ENCODE data around the gene RPAP3. TPM values are rescaled to one million over a fixed set of nuclear protein-coding genes. Genes with fewer than 3 reads are reported as not detected.
"Not testable (repeated sequence)": the region's sequence is repeated elsewhere in the genome, so short reads cannot be mapped to it uniquely, and the experiment has no call there.

RPAP3 gene
- total RNA-seq, 1 donor from 2014 or later: 24.3 TPM

- DNase-seq: not testable (repeated sequence)
Observed at GRCh38 chr12:47667935-47668334, 37.9 kb downstream of the RPAP3 start.

- no peak for DNase-seq
Observed at GRCh38 chr12:47652521-47653234, 53.2 kb downstream of the RPAP3 start.

DNA sequence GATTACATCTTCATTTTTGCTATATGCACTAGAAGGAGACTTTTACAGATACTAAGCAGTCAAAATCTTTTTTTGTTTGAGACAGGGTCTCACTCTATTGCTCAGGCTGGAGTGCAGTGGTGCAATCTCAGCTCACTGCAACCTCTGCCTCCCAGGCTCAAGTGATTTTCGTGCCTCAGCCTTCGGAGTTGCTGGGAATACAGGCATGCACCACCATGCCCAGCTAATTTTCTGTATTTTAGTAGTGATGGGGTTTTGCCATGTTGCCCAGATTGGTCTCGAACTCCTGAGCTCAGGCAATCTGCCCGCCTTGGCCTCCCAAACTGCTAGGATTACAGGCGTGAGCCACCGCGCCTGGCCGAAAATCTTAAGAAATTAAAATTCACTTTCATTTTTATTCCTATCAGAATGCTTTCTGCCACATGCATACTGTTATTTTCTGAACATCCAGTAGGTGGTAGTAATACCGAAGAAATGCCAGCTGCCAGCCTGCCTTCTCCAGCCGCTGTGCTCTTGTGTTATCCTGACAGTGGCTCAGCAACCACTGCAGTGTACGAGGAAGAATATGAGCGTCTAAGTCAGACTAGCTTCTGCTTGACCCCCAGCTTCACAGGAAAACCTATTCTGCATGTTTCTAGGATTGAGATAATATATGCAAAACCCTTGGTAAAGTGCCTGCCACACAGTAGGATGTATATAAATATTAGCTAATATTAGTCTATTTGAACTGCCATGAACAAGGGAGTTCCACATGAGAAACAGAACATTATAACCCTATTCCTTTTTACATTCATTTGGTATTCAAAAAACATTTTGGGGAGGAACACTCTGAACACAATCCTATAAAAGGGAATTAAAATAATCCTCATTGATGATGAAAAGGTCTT is 54.2 kb downstream of the RPAP3 start:
- peak; percentile 54 for DNase-seq

GRCh38 chr12:47650469-47650868 is 55.4 kb downstream of the RPAP3 start:
- no peak for DNase-seq

- no peak for DNase-seq
Observed at GRCh38 chr12:47649381-47649780, 56.4 kb downstream of the RPAP3 start.

- DNase-seq: no peak
Observed at GRCh38 chr12:47648056-47648579, 57.7 kb downstream of the RPAP3 start.

DNA sequence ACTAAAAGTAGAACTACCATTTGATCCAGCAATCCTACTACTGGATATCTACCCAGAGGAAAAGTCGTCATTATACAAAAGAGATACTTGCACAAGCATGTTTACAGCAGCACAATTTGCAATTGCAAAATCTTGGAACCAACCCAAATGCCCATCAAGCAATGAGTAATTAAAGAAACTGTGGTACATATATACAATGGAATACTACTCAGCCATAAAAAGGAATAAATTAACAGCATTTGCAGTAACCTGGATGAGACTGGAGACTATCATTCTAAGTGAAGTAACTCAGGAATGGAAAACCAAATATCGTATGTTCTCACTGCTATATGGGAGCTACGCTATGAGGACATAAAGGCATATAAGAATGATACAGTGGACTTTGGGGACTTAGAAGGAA is 63.5 kb downstream of the RPAP3 start:
- not testable (repeated sequence) for DNase-seq

- DNase-seq: no peak
Observed at GRCh38 chr12:47636908-47637780, 68.7 kb downstream of the RPAP3 start.

DNA sequence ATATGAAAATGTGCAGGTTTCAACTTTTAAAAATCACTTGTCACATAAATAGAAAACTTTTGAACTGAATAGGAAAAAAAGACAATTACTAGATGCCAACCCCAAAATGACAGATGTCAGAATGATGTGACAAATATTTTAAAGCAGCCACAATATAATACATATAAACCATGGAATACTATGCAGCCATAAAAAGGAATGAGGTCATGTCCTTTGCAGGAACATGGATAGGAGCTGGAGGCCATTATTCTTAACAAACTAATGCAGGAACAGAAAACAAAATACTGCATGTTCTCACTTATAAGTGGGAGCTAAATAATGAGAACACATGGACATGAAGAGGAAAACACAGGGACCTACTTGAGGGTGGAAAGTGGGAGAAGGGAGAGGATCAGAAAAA is 70.1 kb downstream of the RPAP3 start:
- DNase-seq: not testable (repeated sequence)

GRCh38 chr12:47634127-47634526 is 71.7 kb downstream of the RPAP3 start:
- no peak for DNase-seq

GRCh38 chr12:47621960-47622359 is 83.9 kb downstream of the RPAP3 start:
- no peak for DNase-seq

DNA sequence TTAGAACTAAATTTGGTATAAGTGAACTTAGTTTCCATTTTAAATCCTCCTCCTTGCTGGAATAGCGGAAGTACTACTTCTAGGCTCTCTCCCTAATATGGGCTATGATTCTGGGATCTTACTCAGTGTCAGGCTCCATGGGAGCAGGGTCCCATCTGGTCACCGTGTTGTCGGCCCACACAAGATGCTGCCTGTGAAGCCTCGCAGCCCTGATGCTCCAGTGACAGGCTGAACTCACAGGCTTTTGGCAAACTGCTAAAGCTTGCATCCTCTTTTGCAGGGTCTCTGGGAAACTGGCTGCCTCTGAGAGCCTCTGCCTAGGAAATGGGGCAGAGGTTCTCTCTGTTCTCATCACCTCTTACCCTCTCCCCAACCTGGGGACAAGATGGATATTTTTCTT is 88.4 kb downstream of the RPAP3 start:
- DNase-seq: no peak

DNA sequence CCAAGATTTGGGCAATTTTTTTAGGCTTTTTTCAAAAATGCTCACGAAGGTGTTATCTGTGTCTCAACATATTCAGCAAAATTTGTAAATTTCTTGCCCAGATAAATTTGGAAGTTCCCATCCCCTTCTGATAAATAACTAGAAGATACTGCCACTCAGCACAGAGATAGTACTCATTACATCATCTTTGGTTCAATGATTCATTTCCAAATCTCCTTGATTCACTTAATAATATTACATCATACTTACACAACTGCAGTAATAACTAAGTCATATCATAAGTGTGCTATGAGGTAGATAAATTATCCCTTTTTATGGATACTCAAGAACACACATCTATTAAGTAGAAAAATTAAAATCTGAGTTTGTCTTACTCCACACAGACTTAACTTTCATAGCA is 89.4 kb downstream of the RPAP3 start:
- no peak for DNase-seq

- no peak for DNase-seq
Observed at GRCh38 chr12:47615711-47616110, 90.1 kb downstream of the RPAP3 start.

DNA sequence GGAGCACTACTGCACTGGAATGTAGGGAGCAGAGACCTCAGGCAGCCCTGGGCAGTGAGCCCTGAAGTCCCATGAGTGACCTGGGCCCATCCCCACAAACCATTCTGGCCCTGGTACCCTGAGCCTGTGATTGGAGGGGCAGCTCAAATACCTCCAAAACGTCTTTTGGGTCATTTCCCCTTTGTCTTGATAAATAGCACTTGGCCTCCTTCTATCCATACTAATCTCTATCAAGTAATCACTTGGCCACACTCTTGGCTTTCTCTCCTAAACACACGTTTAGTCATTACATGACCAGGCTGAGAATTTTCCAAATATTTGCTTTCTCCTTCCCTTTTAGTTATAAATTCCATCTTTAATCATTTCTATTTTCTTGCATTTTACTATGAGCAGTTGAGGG is 91.3 kb downstream of the RPAP3 start:
- no peak for DNase-seq

GRCh38 chr12:47612953-47613352 is 92.9 kb downstream of the RPAP3 start:
- no peak for DNase-seq

GRCh38 chr12:47611906-47612305 is 93.9 kb downstream of the RPAP3 start:
- no peak for DNase-seq

Other genes starting within 250 kb of the RPAP3 start
- not detected for gene ENDOU, start 19.5 kb upstream of the RPAP3 start, total RNA-seq
- gene RAPGEF3, start 52.9 kb upstream of the RPAP3 start, total RNA-seq: 9.0 TPM
- 11.1 TPM for gene SLC48A1, start 67.2 kb upstream of the RPAP3 start, total RNA-seq
- 5.9 TPM for gene HDAC7, start 113.9 kb upstream of the RPAP3 start, total RNA-seq
- gene VDR, start 199.0 kb upstream of the RPAP3 start, total RNA-seq: not detected